GM12878 (cell line): ENCODE measurements around the gene TMEM179B. TPM values are rescaled to one million over a fixed set of nuclear protein-coding genes. Genes with fewer than 3 reads are reported as not detected.
A peak's percentile ranks its signal among the peaks of the same experiment; 100 is the strongest.

Source experiments
- ATAC-seq: fragments of 200-7000 bp; cut with Tn5 transposase; 3 replicates; pipeline ENCODE4 v1.9.1; 2020; ENCODE audit warnings: mild to moderate bottlenecking, moderate library complexity
- BruUV-seq: library from RNA; stranded (reverse); fragments of 400-500 nt; replicated peaks from 2 replicates; lab custom pipeline; 2021; lab: Mats Ljungman, UMichigan
- CTCF ChIA-PET: fragments of 300-600 bp; sonication (Branson Sonifier 250); formaldehyde crosslinking; extraction: SDS; loops from one replicate; lab custom pipeline; 2021; ENCODE audit warnings: inconsistent platforms; lab: Yijun Ruan, JAX
- POLR2A ChIA-PET: fragments of 350-600 bp; formaldehyde crosslinking; extraction: SDS; loops from one replicate; lab custom pipeline; 2021; ENCODE audit warnings: inconsistent platforms; lab: Charles Lee
- RAD21 ChIA-PET: fragments of 300-600 bp; sonication (Branson Sonifier 250); formaldehyde crosslinking; loops from one replicate; lab custom pipeline; 2023; ENCODE audit warnings: antibody characterized with exemption; ENCODE audit not compliant: unreplicated experiment; lab: Charles Lee
- SMC1A ChIA-PET: fragments of 300-600 bp; sonication (Branson Sonifier 250); formaldehyde crosslinking; loops from one replicate; lab custom pipeline; 2023; ENCODE audit not compliant: unreplicated experiment, uncharacterized antibody; lab: Charles Lee
- DNase-seq: peaks from one replicate; pipeline ENCODE4 v3.0.0-alpha.2; 2011; ENCODE audit warnings: low read depth, low spot score
- FAIRE-seq: peaks from 3 replicates; lab custom pipeline; 2011; peaks lifted over from hg19 to GRCh38; lab: Jason Lieb, UNC
- H2AFZ ChIP-seq: 2 replicates; pipeline ENCODE4 v1.6.0; 2011; ENCODE audit warnings: low read depth, low read length, control low read depth; ENCODE audit not compliant: control insufficient read depth
- H3K27ac ChIP-seq: 2 replicates; pipeline ENCODE4 v1.5.1; 2011; ENCODE audit warnings: control low read depth; ENCODE audit not compliant: control insufficient read depth, insufficient read depth
- H3K27me3 ChIP-seq, 2 experiments: replicated peaks in 1 of 2; 2 replicates each; pipeline versions ENCODE4 v1.6.0 to v1.6.1; 2011; ENCODE audit warnings: low read length in 1 of 2; ENCODE audit not compliant: control insufficient read depth in 2 of 2, insufficient read depth in 2 of 2
- H3K36me3 ChIP-seq, 2 experiments: 2 replicates each; pipeline ENCODE4 v1.5.1; 2011; ENCODE audit warnings: low read length in 1 of 2; ENCODE audit not compliant: control insufficient read depth in 2 of 2, insufficient read depth in 2 of 2
- H3K4me1 ChIP-seq: 2 replicates; pipeline ENCODE4 v1.6.1; 2011; ENCODE audit warnings: mild to moderate bottlenecking, low read length, moderate library complexity, mixed read lengths; ENCODE audit not compliant: control insufficient read depth, insufficient read depth
- H3K4me2 ChIP-seq: 2 replicates; pipeline ENCODE4 v1.6.0; 2011; ENCODE audit warnings: control low read depth; ENCODE audit not compliant: control insufficient read depth, insufficient read depth
- H3K4me3 ChIP-seq: fragments of 200-600 bp; sonication (generic); 2 replicates; pipeline ENCODE4 v1.5.1; 2016
- H3K79me2 ChIP-seq: 2 replicates; pipeline ENCODE4 v1.6.0; 2011; ENCODE audit warnings: low read length; ENCODE audit not compliant: control insufficient read depth, insufficient read depth
- H3K9ac ChIP-seq: 2 replicates; pipeline ENCODE4 v1.8.0; 2011; ENCODE audit warnings: low read length, control low read depth, mixed read lengths; ENCODE audit not compliant: control insufficient read depth, insufficient read depth
- H3K9me3 ChIP-seq: replicated peaks from 3 replicates; pipeline ENCODE4 v1.5.1; 2011; ENCODE audit warnings: mild to moderate bottlenecking, low read length; ENCODE audit not compliant: control insufficient read depth, insufficient read depth
- H4K20me1 ChIP-seq: 2 replicates; pipeline ENCODE4 v1.6.0; 2011; ENCODE audit not compliant: control insufficient read depth, insufficient read depth
- BACH1 ChIP-seq: fragments of 450-650 bp; IDR thresholded peaks from 2 replicates; pipeline ENCODE4 v1.6.1; 2017; ENCODE audit warnings: mild to moderate bottlenecking, borderline replicate concordance
- BRCA1 ChIP-seq: IDR thresholded peaks from 2 replicates; pipeline ENCODE4 v1.6.1; 2011; ENCODE audit warnings: low read depth, low read length, improper control_type of control experiment
- CHD1 ChIP-seq: IDR thresholded peaks from 2 replicates; pipeline ENCODE4 v1.6.1; 2012; ENCODE audit warnings: low read depth, low read length, improper control_type of control experiment
- CHD4 ChIP-seq: fragments of 200-600 bp; sonication (generic); IDR thresholded peaks from 2 replicates; pipeline ENCODE4 v1.6.1; 2016; ENCODE audit warnings: mild to moderate bottlenecking
- DPF2 ChIP-seq: fragments of 450-650 bp; IDR thresholded peaks from 2 replicates; pipeline ENCODE4 v1.6.1; 2017; ENCODE audit warnings: mild to moderate bottlenecking
- EZH2 ChIP-seq: IDR thresholded peaks from 2 replicates; pipeline ENCODE4 v1.6.1; 2012; ENCODE audit warnings: low read depth, mild to moderate bottlenecking, control low read depth, inconsistent platforms, low read length, borderline replicate concordance; ENCODE audit not compliant: control insufficient read depth
- HDAC6 ChIP-seq: fragments of 200-600 bp; sonication (generic); IDR thresholded peaks from one replicate; pipeline ENCODE4 v1.8.0; 2017; ENCODE audit warnings: antibody characterized with exemption; ENCODE audit not compliant: unreplicated experiment
- MEF2B ChIP-seq: fragments of 450-650 bp; IDR thresholded peaks from 2 replicates; pipeline ENCODE4 v1.6.1; 2018; ENCODE audit warnings: mild to moderate bottlenecking, moderate library complexity; ENCODE audit not compliant: partially characterized antibody, poor library complexity, severe bottlenecking
- NKRF ChIP-seq: fragments of 450-650 bp; conservative IDR thresholded peaks from 2 replicates; pipeline ENCODE4 v1.6.1; 2017; ENCODE audit warnings: mild to moderate bottlenecking, moderate library complexity
- PAX8 ChIP-seq: fragments of 450-650 bp; IDR thresholded peaks from 2 replicates; pipeline ENCODE4 v1.6.1; 2017; ENCODE audit warnings: mild to moderate bottlenecking, moderate library complexity
- POLR2AphosphoS5 ChIP-seq: IDR thresholded peaks from 2 replicates; pipeline ENCODE4 v1.6.1; 2011; ENCODE audit warnings: mild to moderate bottlenecking, low read length, inconsistent platforms
- RELA ChIP-seq: fragments of 450-650 bp; IDR thresholded peaks from 2 replicates; pipeline ENCODE4 v1.8.0; 2014; ENCODE audit warnings: borderline replicate concordance; ENCODE audit not compliant: partially characterized antibody
- ZBTB40 ChIP-seq: fragments of 450-650 bp; IDR thresholded peaks from 2 replicates; pipeline ENCODE4 v1.6.1; 2016; ENCODE audit warnings: mild to moderate bottlenecking, moderate library complexity, borderline replicate concordance
- ZNF207 ChIP-seq: fragments of 450-650 bp; IDR thresholded peaks from 2 replicates; pipeline ENCODE4 v1.6.1; 2014; ENCODE audit warnings: antibody characterized with exemption, mild to moderate bottlenecking, borderline replicate concordance
- WGBS: methylation state at CpG from one replicate; pipeline ENCODE4 v1.1.6; 2016; ENCODE audit warnings: low lambda C conversion rate; ENCODE audit not compliant: insufficient replicate concordance, insufficient coverage; ENCODE audit errors: missing lambda C conversion rate; 5-methylcytosine and 5-hydroxymethylcytosine counted together
- in situ Hi-C: fragments of 300-500 bp; cut with MboI; formaldehyde crosslinking; loops from 9 replicates; pipeline ENCODE4 v1.14.3; 2018; ENCODE audit warnings: mixed read lengths
- intact Hi-C: fragments of 100-400 bp; cut with micrococcal nuclease; formaldehyde crosslinking; loops from one replicate; pipeline ENCODE4 v1.14.2; 2022; ENCODE audit not compliant: unreplicated experiment
- polyA plus RNA-seq, 11 experiments: library from polyadenylated mRNA; depleted of rRNA in 4 of 11; unstranded in 6 of 11; stranded (reverse) in 5 of 11; fragments of >200 nt; fragmentation: Nextera tagmentation in 4 of 11; fragmentation: Illumina TruSeq in 1 of 11; extraction: Ambion mirVana in 4 of 11; extraction: Trizol in 1 of 11; gene quantifications; 1 replicate in 1 of 11; 2 replicates in 10 of 11; pipeline versions ENCODE4 v1.2.1 to v1.2.3, GENCODE V29; 2011 to 2016; ENCODE audit warnings: inconsistent platforms in 2 of 11, missing spikeins in 2 of 11, low read depth in 1 of 11
- total RNA-seq, 4 experiments: library from RNA; depleted of rRNA in 3 of 4; stranded (reverse); fragments of >200 nt in 3 of 4; fragmentation: Illumina TruSeq in 1 of 4; extraction: Trizol in 1 of 4; gene quantifications; 2 replicates each; pipeline versions ENCODE4 v1.2.1 to v1.2.3, GENCODE V29; 2013 to 2021

TMEM179B gene
- total and polyA plus RNA-seq, 10 of the 15 experiments (the other 5 are each of a cell fraction or from before 2014, with no cell fraction given), result 21.7 to 82.4 (median 42.0) TPM

GRCh38 chr11:62830904-62831519 lies 43.8 kb downstream of the TMEM179B start:
- H2AFZ ChIP-seq, result peak overlapping the region; percentile 1; the same call in 1 of the 2 replicates
- no TSS peak for BruUV-seq
- no peaks in the 10 kb centered on the region for H3K27me3 ChIP-seq
- H3K9me3 ChIP-seq, result no peaks in the 10 kb centered on the region
- ChIA-PET RAD21 (interaction anchor here (1.3 to 2.1 kb wide), 5 partner anchors 10 to 77 kb away, joined by 3 to 12 read pairs (median 6); partner anchors contain the start of genes NXF1 and ZBTB3), SMC1A (interaction anchor here (0.9 to 1.9 kb wide), 6 partner anchors 10 to 78 kb away, joined by 3 to 7 read pairs (median 4); no protein-coding TSS in a partner anchor), POLR2A (interaction anchor here (0.5 to 2.9 kb wide), 16 partner anchors 10 to 166 kb away, joined by 3 to 50 read pairs (median 8); partner anchors contain the start of genes C11orf98, CSKMT, HNRNPUL2 and NXF1), CTCF (interaction anchor here (0.9 to 3.3 kb wide), 4 partner anchors 13 to 45 kb away, joined by 3 to 31 read pairs (median 6); partner anchors contain the start of gene TMEM179B)
- H3K36me3 ChIP-seq, result peaks cover 21 to 23% of the 10 kb centered on the region in 2 experiments
- H3K4me3 ChIP-seq, result peak overlapping the region; percentile 99
- in situ Hi-C loops (no loop called here), intact Hi-C loops (loop anchor here (10.0 kb wide), 1 partner anchor 236 kb away; the partner anchor contains the start of gene TUT1)
- peak overlapping the region; percentile 86 for H3K4me2 ChIP-seq
- DNase-seq (no peak), FAIRE-seq (no peak), ATAC-seq (peak; percentile 19)
- peaks cover 28% of the 10 kb centered on the region for H3K79me2 ChIP-seq
- 2% methylated on average over 31 of the region's 33 CpGs for WGBS
- peaks cover 8% of the 10 kb centered on the region for H3K4me1 ChIP-seq
- H3K27ac ChIP-seq, result peak overlapping the region; percentile 84
- peak overlapping the region; percentile 53 for H3K9ac ChIP-seq
- H4K20me1 ChIP-seq, result no peaks in the 10 kb centered on the region
- TF ChIP-seq HDAC6, result no peak
- TF ChIP-seq DPF2, result no peak
- 0 out of 2 replicates have a peak, but pooled peaks have one; percentile 43 for TF ChIP-seq CHD1
- no peak for TF ChIP-seq BRCA1
- TF ChIP-seq BACH1, result 0 out of 2 replicates have a peak, but pooled peaks have one; percentile 12
- TF ChIP-seq RELA, result no peak
- TF ChIP-seq PAX8, result no peak
- peak; percentile 72 for TF ChIP-seq NKRF
- TF ChIP-seq MEF2B, result peak; percentile 23
- no peak for TF ChIP-seq ZBTB40
- TF ChIP-seq POLR2AphosphoS5, result peak; percentile 9; the same call in 1 of the 2 replicates
- TF ChIP-seq ZNF207, result 0 out of 2 replicates have a peak, but pooled peaks have one; percentile 63
- no peak for TF ChIP-seq EZH2
- no peak for TF ChIP-seq CHD4
